DMS153 (cell line): ENCODE measurements around the gene DISC1.
A peak's percentile ranks its signal among the peaks of the same experiment; 100 is the strongest.

Experiments
- DNase-seq: peaks from one replicate; lab custom pipeline; 2025; lab: John Stamatoyannopoulos, UW

The DISC1 gene

GRCh38 chr1:232048481-232048880 lies 421.9 kb downstream of the DISC1 start:
- no peak for DNase-seq

- DNase-seq, result no peak
Observed at GRCh38 chr1:232049335-232049734, 422.7 kb downstream of the DISC1 start.

GRCh38 chr1:232057217-232057895 lies 430.8 kb downstream of the DISC1 start:
- no peak for DNase-seq

- DNase-seq, result no peak
Observed at GRCh38 chr1:232057896-232058274, 431.3 kb downstream of the DISC1 start.

GRCh38 chr1:232059726-232060374 lies 433.3 kb downstream of the DISC1 start:
- DNase-seq, result peak; percentile 89

GRCh38 chr1:232062967-232063366 lies 436.4 kb downstream of the DISC1 start:
- no peak for DNase-seq

GRCh38 chr1:232066521-232066920 lies 439.9 kb downstream of the DISC1 start:
- no peak for DNase-seq

- no peak for DNase-seq
Observed at GRCh38 chr1:232074265-232074664, 447.7 kb downstream of the DISC1 start.

GRCh38 chr1:232077809-232078208 lies 451.2 kb downstream of the DISC1 start:
- DNase-seq, result no peak

GRCh38 chr1:232084584-232085223 lies 458.1 kb downstream of the DISC1 start:
- DNase-seq, result no peak

GRCh38 chr1:232090816-232091215 lies 464.2 kb downstream of the DISC1 start:
- no peak for DNase-seq
